Measurements from ENCODE around the gene ELK4.
"Not testable (repeated sequence)": the region's sequence is repeated elsewhere in the genome, so short reads cannot be mapped to it uniquely, and the experiment has no call there.

ELK4 gene

DNA sequence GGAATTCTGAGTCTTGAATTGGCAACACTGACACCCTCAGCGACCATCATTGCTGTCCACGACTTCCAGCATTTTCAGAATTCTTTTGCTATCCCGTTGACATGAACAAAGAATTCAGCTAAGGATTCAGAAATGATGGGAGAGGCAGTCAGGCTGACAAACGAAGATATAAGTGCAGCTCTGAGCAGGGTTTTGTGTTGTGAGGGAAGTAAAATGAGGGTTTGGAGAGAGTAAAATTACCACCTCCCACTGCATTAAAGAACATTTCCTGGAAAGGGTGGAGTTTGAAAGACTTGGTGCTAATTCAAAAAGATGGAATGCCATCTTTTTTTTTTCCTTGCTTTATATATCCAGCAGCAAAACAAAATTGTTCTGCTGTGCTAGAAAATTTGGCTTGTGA is 4.9 kb upstream of the ELK4 start:
- no peaks in the 10 kb centered on the region for H3K36me3 ChIP-seq (ENCODE audit: control insufficient read depth, insufficient read depth, low read length, severe bottlenecking)
- peak; percentile 12 for DNase-seq (ENCODE audit: low read depth)
- no peaks in the 10 kb centered on the region for H3K27me3 ChIP-seq (replicated peaks; ENCODE audit: control insufficient read depth, insufficient read depth, low read length)
- H3K9ac ChIP-seq (ENCODE audit: low read length): peak overlapping the region; percentile 26
- H3K9me3 ChIP-seq (ENCODE audit: control insufficient read depth, low read length): no peaks in the 10 kb centered on the region
- H3K4me1 ChIP-seq (ENCODE audit: control insufficient read depth, insufficient read depth, low read length): peaks cover 26% of the 10 kb centered on the region
- peak overlapping the region; percentile 22 for H3K4me3 ChIP-seq (ENCODE audit: low read length)

DNA sequence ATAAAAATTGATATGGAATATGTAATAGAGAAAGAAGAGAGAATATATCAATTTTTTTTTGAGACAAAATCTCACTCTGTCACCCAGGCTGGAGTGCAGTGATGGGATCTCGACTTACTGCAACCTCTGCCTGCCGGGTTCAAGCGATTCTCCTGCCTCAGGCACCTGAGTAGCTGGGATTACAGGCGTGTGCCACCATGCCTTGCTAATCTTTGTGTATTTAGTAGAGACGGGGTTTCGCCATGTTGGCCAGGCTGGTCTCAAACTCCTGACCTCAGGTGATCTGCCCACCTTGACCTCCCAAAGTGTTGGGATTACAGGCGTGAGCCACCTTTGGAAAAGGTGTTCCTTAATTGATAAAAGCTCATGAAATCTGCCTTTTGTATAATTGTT is 4.3 kb upstream of the ELK4 start:
- H3K36me3 ChIP-seq (ENCODE audit: control insufficient read depth, insufficient read depth, low read length, severe bottlenecking); DNase-seq (ENCODE audit: low read depth); H3K9me3 ChIP-seq (ENCODE audit: control insufficient read depth, low read length); H3K9ac ChIP-seq (ENCODE audit: low read length); H3K4me3 ChIP-seq (ENCODE audit: low read length); H3K27me3 ChIP-seq (replicated peaks; ENCODE audit: control insufficient read depth, insufficient read depth, low read length): not testable (repeated sequence)
- H3K4me1 ChIP-seq (ENCODE audit: control insufficient read depth, insufficient read depth, low read length): peaks cover 26% of the 10 kb centered on the region

GRCh38 chr1:205633421-205633976 is 1.7 kb upstream of the ELK4 start:
- peak overlapping the region; percentile 54 for H3K4me3 ChIP-seq (ENCODE audit: low read length)
- DNase-seq (ENCODE audit: low read depth): peak; percentile 57
- no peaks in the 10 kb centered on the region for H3K36me3 ChIP-seq (ENCODE audit: control insufficient read depth, insufficient read depth, low read length, severe bottlenecking)

GRCh38 chr1:205632669-205633169 is 908 bp upstream of the ELK4 start:
- Histone ChIP-seq H3K27me3 (replicated peaks; ENCODE audit: control insufficient read depth, insufficient read depth, low read length) (no peaks in the 10 kb centered on the region), H3K36me3 (ENCODE audit: control insufficient read depth, insufficient read depth, low read length, severe bottlenecking) (no peaks in the 10 kb centered on the region), H3K9ac (ENCODE audit: low read length) (peak overlapping the region; percentile 85), H3K4me3 (ENCODE audit: low read length) (peak overlapping the region; percentile 92), H3K4me1 (ENCODE audit: control insufficient read depth, insufficient read depth, low read length) (peaks cover 37% of the 10 kb centered on the region), H3K9me3 (ENCODE audit: control insufficient read depth, low read length) (no peaks in the 10 kb centered on the region)
- DNase-seq (ENCODE audit: low read depth): no peak

More at GRCh38 chr1:205633421-205633976, 1.7 kb upstream of the ELK4 start:
- Histone ChIP-seq H3K27me3 (replicated peaks; ENCODE audit: control insufficient read depth, insufficient read depth, low read length) (no peaks in the 10 kb centered on the region), H3K9me3 (ENCODE audit: control insufficient read depth, low read length) (no peaks in the 10 kb centered on the region), H3K4me1 (ENCODE audit: control insufficient read depth, insufficient read depth, low read length) (peaks cover 37% of the 10 kb centered on the region), H3K9ac (ENCODE audit: low read length) (no peak overlapping the region)

DNA sequence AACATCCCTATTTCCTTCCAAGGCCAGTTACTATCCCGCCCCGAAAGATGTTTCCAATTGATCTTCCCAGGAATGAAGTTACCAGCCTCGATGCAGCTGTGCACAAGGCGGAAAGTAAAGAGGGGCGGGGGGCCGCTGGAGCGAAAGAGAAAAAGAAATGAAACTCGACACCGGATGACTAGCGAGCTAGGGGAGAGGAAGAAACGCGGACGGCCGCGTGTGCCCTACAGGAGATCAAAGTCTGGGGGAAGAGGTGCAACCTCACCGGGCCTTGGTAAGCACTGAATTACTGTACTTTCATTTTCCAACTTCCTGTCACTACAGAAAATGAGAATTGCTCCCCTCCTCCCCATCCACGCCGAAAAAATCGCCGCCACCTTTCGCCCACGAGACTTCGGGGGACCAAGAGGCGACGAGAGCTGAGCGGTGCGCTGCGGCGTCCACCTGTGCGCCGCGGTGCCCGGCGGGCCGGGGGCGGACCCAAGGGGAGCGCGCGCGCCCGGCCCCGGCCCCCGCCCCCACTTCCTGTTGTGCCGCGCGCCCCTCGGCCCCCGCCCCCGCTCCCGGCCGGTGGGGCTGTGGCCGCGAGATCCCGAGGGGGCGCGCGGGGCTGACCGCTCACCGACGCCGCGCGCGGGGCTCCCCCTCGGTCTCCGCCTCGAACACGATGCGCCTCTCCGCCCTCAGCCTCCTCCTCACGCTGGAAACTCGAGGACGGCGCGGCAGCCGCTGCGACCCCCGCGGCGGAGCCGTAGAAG is 622 bp downstream of the ELK4 start:
- Histone ChIP-seq H3K27me3 (replicated peaks; ENCODE audit: control insufficient read depth, insufficient read depth, low read length) (no peaks in the 10 kb centered on the region), H3K36me3 (ENCODE audit: control insufficient read depth, insufficient read depth, low read length, severe bottlenecking) (no peaks in the 10 kb centered on the region), H3K9ac (ENCODE audit: low read length) (peak overlapping the region; percentile 85), H3K4me1 (ENCODE audit: control insufficient read depth, insufficient read depth, low read length) (peaks cover 28% of the 10 kb centered on the region), H3K9me3 (ENCODE audit: control insufficient read depth, low read length) (no peaks in the 10 kb centered on the region), H3K4me3 (ENCODE audit: low read length) (peak overlapping the region; percentile 92)
- peak; percentile 91 for DNase-seq (ENCODE audit: low read depth)

GRCh38 chr1:205630651-205631009 is 1.2 kb downstream of the ELK4 start:
- H3K27me3 ChIP-seq (replicated peaks; ENCODE audit: control insufficient read depth, insufficient read depth, low read length): no peaks in the 10 kb centered on the region
- H3K9ac ChIP-seq (ENCODE audit: low read length): peak overlapping the region; percentile 85
- DNase-seq (ENCODE audit: low read depth): no peak
- no peaks in the 10 kb centered on the region for H3K36me3 ChIP-seq (ENCODE audit: control insufficient read depth, insufficient read depth, low read length, severe bottlenecking)
- H3K9me3 ChIP-seq (ENCODE audit: control insufficient read depth, low read length): no peaks in the 10 kb centered on the region
- peak overlapping the region; percentile 92 for H3K4me3 ChIP-seq (ENCODE audit: low read length)
- H3K4me1 ChIP-seq (ENCODE audit: control insufficient read depth, insufficient read depth, low read length): peaks cover 28% of the 10 kb centered on the region

DNA sequence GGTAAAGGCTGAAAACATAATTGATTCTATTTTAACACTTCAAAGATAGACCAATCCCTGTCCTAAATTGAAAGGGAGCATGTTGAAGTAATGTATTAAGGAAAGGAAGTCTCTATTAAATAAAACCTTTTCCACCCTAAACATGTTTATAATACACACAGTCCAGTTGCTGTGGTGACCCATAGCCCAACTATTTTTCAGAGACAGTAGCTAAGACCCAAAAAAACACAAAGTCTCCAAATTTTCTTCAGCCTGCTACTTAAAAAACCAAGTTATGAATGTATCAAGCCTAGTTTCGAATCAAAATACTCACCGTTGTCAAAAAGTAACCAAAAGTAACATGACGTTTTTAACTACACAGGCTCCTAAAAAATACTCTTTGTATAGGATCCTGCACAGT is 1.6 kb downstream of the ELK4 start:
- Histone ChIP-seq H3K9ac (ENCODE audit: low read length) (peak overlapping the region; percentile 85), H3K36me3 (ENCODE audit: control insufficient read depth, insufficient read depth, low read length, severe bottlenecking) (no peaks in the 10 kb centered on the region), H3K4me3 (ENCODE audit: low read length) (peak overlapping the region; percentile 92), H3K27me3 (replicated peaks; ENCODE audit: control insufficient read depth, insufficient read depth, low read length) (no peaks in the 10 kb centered on the region), H3K9me3 (ENCODE audit: control insufficient read depth, low read length) (no peaks in the 10 kb centered on the region), H3K4me1 (ENCODE audit: control insufficient read depth, insufficient read depth, low read length) (peaks cover 28% of the 10 kb centered on the region)
- peak; percentile 66 for DNase-seq (ENCODE audit: low read depth)

DNA sequence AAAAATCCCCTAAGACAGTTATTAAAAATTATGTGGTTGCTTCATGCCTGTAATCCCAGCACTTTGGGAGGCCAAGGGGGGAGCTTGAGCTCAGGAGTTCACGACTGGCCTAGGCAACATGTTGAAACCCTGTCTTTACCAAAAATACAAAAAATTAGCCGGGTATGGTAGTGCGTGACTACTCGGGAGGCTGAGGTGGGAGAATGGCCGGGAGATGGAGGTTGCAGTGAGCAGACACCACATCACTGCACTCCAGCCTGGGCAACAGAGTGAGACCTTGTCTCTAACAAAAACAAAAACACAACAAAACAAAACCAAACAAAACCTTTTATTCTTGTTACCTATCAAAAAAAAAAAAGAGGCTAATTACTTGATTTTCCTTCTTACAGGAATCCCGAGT is 2.1 kb downstream of the ELK4 start:
- Histone ChIP-seq H3K27me3 (replicated peaks; ENCODE audit: control insufficient read depth, insufficient read depth, low read length) (no peaks in the 10 kb centered on the region), H3K9ac (ENCODE audit: low read length) (peak overlapping the region; percentile 85), H3K4me1 (ENCODE audit: control insufficient read depth, insufficient read depth, low read length) (peaks cover 28% of the 10 kb centered on the region), H3K4me3 (ENCODE audit: low read length) (peak overlapping the region; percentile 92), H3K36me3 (ENCODE audit: control insufficient read depth, insufficient read depth, low read length, severe bottlenecking) (no peaks in the 10 kb centered on the region), H3K9me3 (ENCODE audit: control insufficient read depth, low read length) (no peaks in the 10 kb centered on the region)
- no peak for DNase-seq (ENCODE audit: low read depth)

- no peaks in the 10 kb centered on the region for H3K9me3 ChIP-seq (ENCODE audit: control insufficient read depth, low read length)
- no peak overlapping the region for H3K4me3 ChIP-seq (ENCODE audit: low read length)
- H3K4me1 ChIP-seq (ENCODE audit: control insufficient read depth, insufficient read depth, low read length): peaks cover 19% of the 10 kb centered on the region
- peaks cover 4% of the 10 kb centered on the region for H3K36me3 ChIP-seq (ENCODE audit: control insufficient read depth, insufficient read depth, low read length, severe bottlenecking)
- H3K27me3 ChIP-seq (replicated peaks; ENCODE audit: control insufficient read depth, insufficient read depth, low read length): no peaks in the 10 kb centered on the region
- no peak overlapping the region for H3K9ac ChIP-seq (ENCODE audit: low read length)
- DNase-seq (ENCODE audit: low read depth): no peak
Measured at GRCh38 chr1:205627956-205628355, 3.9 kb downstream of the ELK4 start.

DNA sequence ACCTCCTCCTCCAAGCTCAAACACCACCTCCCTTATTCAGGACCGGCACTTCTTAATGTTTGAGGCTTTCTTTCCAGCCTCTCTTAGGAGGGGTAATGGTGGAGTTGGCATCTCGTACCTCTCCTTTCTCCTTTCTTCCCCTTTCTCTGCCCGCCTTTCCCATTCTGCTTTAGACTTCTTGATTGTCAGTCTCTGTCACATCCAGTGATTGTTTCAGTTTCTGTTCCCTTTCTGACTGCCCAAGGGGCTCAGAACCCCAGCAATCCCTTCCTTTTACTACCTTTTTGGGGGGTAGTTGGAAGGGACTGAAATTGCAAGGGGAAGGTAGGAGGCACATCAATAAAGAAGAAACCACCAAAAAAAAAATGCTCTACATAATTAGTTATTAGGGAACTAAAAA is 5.6 kb downstream of the ELK4 start:
- Histone ChIP-seq H3K36me3 (ENCODE audit: control insufficient read depth, insufficient read depth, low read length, severe bottlenecking) (peaks cover 12% of the 10 kb centered on the region), H3K4me3 (ENCODE audit: low read length) (no peak overlapping the region), H3K4me1 (ENCODE audit: control insufficient read depth, insufficient read depth, low read length) (peaks cover 11% of the 10 kb centered on the region), H3K9ac (ENCODE audit: low read length) (no peak overlapping the region), H3K9me3 (ENCODE audit: control insufficient read depth, low read length) (no peaks in the 10 kb centered on the region), H3K27me3 (replicated peaks; ENCODE audit: control insufficient read depth, insufficient read depth, low read length) (no peaks in the 10 kb centered on the region)
- DNase-seq (ENCODE audit: low read depth): no peak

DNA sequence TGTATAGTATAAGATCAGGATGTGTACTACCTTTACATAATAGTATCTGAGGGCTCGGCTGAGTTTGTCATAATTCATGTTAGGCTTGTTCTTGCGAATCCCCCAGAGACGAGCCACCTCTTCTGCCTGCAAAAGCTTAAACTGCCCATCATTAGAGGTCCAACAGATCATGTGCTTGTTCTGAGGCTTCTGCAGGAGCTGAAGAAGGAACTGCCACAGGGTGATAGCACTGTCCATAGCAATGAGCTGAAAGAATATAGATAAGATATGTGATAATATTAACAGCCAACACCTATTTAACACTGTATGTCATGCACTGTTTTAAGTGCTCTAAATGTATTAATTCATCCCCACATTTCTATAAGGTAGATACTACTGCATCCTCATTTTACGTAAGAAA is 8.2 kb downstream of the ELK4 start:
- no peak overlapping the region for H3K4me3 ChIP-seq (ENCODE audit: low read length)
- DNase-seq (ENCODE audit: low read depth): no peak
- no peak overlapping the region for H3K9ac ChIP-seq (ENCODE audit: low read length)
- no peaks in the 10 kb centered on the region for H3K27me3 ChIP-seq (replicated peaks; ENCODE audit: control insufficient read depth, insufficient read depth, low read length)
- peaks cover 30% of the 10 kb centered on the region for H3K36me3 ChIP-seq (ENCODE audit: control insufficient read depth, insufficient read depth, low read length, severe bottlenecking)
- no peaks in the 10 kb centered on the region for H3K9me3 ChIP-seq (ENCODE audit: control insufficient read depth, low read length)
- no peaks in the 10 kb centered on the region for H3K4me1 ChIP-seq (ENCODE audit: control insufficient read depth, insufficient read depth, low read length)

All from adipocyte (in vitro differentiated cells).